Measurements from ENCODE around the gene CCDC137. TPM values are rescaled to one million over a fixed set of nuclear protein-coding genes. Genes with fewer than 3 reads are reported as not detected.

The CCDC137 gene
- polyA plus RNA-seq, 3 donors: 11.4 to 12.3 (median 11.4) TPM

- DNase-seq (ENCODE audit: low read depth in 3 of 3, low spot score in 2 of 3): no peak
These were observed 15.1 kb downstream of the CCDC137 start for GRCh38 chr17:81681672-81682071.

GRCh38 chr17:81682565-81683207 is 16.1 kb downstream of the CCDC137 start:
- DNase-seq (ENCODE audit: low read depth in 3 of 3, low spot score in 2 of 3): no peak

- DNase-seq (ENCODE audit: low read depth in 3 of 3, low spot score in 2 of 3): no peak
These were observed 16.7 kb downstream of the CCDC137 start for GRCh38 chr17:81683208-81683583.

- peak; percentile 97 to 98 (median 98) for DNase-seq (ENCODE audit: low read depth in 3 of 3, low spot score in 2 of 3)
These were observed 17.3 kb downstream of the CCDC137 start, which contains the start of the genes ARL16 and HGS for GRCh38 chr17:81683584-81684441. Gene ARL16, minus strand, starts transcription at chr17:81683797. Its CDS starts 44 bp downstream, at chr17:81683753. Gene HGS, plus strand, starts transcription at chr17:81684011. Its CDS starts 56 bp downstream, at chr17:81684067.

- no peak for DNase-seq (ENCODE audit: low read depth in 3 of 3, low spot score in 2 of 3)
These were observed 17.9 kb downstream of the CCDC137 start for GRCh38 chr17:81684442-81684911.

GRCh38 chr17:81685108-81685507 is 18.6 kb downstream of the CCDC137 start:
- no peak for DNase-seq (ENCODE audit: low read depth in 3 of 3, low spot score in 2 of 3)

GRCh38 chr17:81686614-81687013 is 20.1 kb downstream of the CCDC137 start:
- no peak for DNase-seq (ENCODE audit: low read depth in 3 of 3, low spot score in 2 of 3)

- DNase-seq (ENCODE audit: low read depth in 3 of 3, low spot score in 2 of 3): no peak
These were observed 21.4 kb downstream of the CCDC137 start for GRCh38 chr17:81687770-81688541.

- no peak for DNase-seq (ENCODE audit: low read depth in 3 of 3, low spot score in 2 of 3)
These were observed 22.1 kb downstream of the CCDC137 start for GRCh38 chr17:81688616-81689015.

- DNase-seq (ENCODE audit: low read depth in 3 of 3, low spot score in 2 of 3): no peak
These were observed 23.5 kb downstream of the CCDC137 start for GRCh38 chr17:81690066-81690465.

GRCh38 chr17:81690549-81690948 is 24.0 kb downstream of the CCDC137 start:
- DNase-seq (ENCODE audit: low read depth in 3 of 3, low spot score in 2 of 3): no peak

- no peak for DNase-seq (ENCODE audit: low read depth in 3 of 3, low spot score in 2 of 3)
These were observed 24.7 kb downstream of the CCDC137 start for GRCh38 chr17:81691196-81691595.

GRCh38 chr17:81691608-81692007 is 25.1 kb downstream of the CCDC137 start:
- DNase-seq (ENCODE audit: low read depth in 3 of 3, low spot score in 2 of 3): no peak

GRCh38 chr17:81693509-81694210 is 27.1 kb downstream of the CCDC137 start:
- no peak for DNase-seq (ENCODE audit: low read depth in 3 of 3, low spot score in 2 of 3)

GRCh38 chr17:81694810-81695209 is 28.3 kb downstream of the CCDC137 start:
- DNase-seq (ENCODE audit: low read depth in 3 of 3, low spot score in 2 of 3): no peak

- DNase-seq (ENCODE audit: low read depth in 3 of 3, low spot score in 2 of 3): no peak
These were observed 28.7 kb downstream of the CCDC137 start for GRCh38 chr17:81695211-81695610.

- DNase-seq (ENCODE audit: low read depth in 3 of 3, low spot score in 2 of 3): no peak
These were observed 29.3 kb downstream of the CCDC137 start for GRCh38 chr17:81695801-81696200.

- DNase-seq (ENCODE audit: low read depth in 3 of 3, low spot score in 2 of 3): no peak
These were observed 29.8 kb downstream of the CCDC137 start for GRCh38 chr17:81696218-81696941.

GRCh38 chr17:81697261-81698044 is 30.9 kb downstream of the CCDC137 start:
- DNase-seq (ENCODE audit: low read depth in 3 of 3, low spot score in 2 of 3): no peak

All from right renal cortex interstitium (tissue), 3 donors.